ENCODE measurements around the gene COMMD2.

GRCh38 chr3:149790698-149791097 is 38.4 kb upstream of the COMMD2 start:
- TF ChIP-seq EZH2 (IDR thresholded peaks at IDR 0.05; ENCODE audit: insufficient read depth, poor library complexity, severe bottlenecking) (no peak), EZH2phosphoT487 (IDR thresholded peaks at IDR 0.05; ENCODE audit: insufficient read depth, low read depth) (no peak)

All from GM23248 (cell line).